GM21360 (cell line): ENCODE results near the gene ITPK1.

Source experiments
- ATAC-seq: cut with Tn5 transposase; IDR thresholded peaks from one replicate; pipeline ENCODE4 v1.9.1; 2021; ENCODE audit warnings: mild to moderate bottlenecking, moderate library complexity; ENCODE audit not compliant: unreplicated experiment

The ITPK1 gene

DNA sequence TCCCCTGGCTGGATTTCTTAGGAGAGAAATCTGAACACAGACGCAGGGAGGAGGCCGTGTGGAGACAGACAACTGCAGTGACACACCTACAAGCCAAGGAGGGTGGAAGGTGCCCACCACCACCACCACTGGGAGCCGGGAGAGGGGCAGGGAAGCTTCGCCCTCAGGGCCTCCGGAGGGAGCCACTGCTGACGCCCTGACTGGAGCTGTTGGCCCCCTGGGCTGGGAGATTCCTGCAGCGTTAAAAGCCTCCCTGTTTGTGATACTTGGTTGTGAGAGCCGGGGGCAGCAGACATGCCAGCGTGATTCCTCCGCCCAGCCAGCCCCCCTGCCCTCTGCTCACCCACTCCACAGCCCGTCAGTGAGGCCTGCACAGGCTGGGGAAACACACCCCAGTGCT, 120.8 kb downstream of the ITPK1 start:
- no peak for ATAC-seq

- ATAC-seq = no peak
Observed at GRCh38 chr14:92994131-92994676, 121.5 kb downstream of the ITPK1 start.

DNA sequence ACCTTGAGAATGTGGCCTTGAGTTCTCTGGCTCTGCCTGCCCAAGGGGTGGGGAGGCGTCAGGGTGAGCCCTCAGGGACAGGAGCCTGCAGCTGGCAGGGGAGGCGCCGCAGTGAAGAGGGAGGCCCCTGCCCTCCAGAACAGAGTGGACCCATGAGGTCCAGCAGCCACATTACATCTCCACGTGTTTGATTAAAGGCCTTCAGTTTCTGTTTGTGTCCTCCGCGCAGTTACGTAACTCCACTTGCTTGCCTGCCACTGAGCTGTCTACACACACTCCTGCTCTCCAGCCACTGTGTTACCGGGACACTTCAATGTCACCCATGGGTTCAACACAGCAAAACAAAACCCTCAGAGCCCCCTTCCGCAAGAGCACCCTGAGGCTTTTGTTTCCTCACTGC, 122.4 kb downstream of the ITPK1 start:
- no peak for ATAC-seq

DNA sequence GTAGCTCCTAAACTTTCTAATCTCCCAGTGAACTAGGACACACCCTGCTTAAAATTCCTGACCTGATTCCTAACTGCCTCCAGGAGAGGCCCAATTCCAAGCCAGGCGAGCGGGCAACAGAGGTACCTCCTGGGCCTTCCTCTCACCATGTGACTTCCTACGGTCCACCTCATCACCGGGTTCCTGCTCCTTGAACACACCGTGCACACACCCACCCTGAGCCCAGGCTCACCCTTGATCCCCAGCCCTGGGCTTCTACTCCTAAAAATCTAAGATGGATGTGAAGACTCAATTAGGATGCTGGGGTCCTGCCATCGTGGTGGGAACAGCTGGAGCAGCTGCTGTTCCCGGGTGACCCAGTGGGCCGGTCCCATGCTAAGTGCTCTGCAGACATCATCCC, 124.2 kb downstream of the ITPK1 start:
- ATAC-seq = no peak

GRCh38 chr14:92990456-92991430, 125.0 kb downstream of the ITPK1 start:
- no peak for ATAC-seq

GRCh38 chr14:92988786-92989755, 126.7 kb downstream of the ITPK1 start:
- no peak for ATAC-seq

- no peak for ATAC-seq
Observed at GRCh38 chr14:92987713-92988510, 127.8 kb downstream of the ITPK1 start.

DNA sequence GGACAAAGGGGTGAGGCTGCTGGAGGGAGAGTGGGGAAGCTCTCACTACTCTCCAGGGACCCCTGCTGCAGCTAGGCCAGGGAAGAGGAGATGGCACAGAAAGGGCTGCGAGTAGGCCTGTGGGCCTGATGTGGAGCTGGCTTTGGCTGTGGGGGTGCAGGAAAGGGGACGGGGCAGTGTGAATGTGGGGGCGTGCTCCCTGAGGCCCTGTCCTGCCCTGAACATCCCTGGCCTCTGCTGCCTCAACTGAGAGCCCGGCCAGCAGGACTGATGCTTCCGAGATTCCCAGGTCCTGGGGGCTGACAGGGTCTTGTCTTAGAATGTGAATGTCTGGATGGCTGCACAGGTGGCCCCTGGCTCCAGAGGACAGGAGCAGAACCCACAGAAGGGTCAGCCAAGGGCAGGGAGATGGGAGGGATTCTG, 128.6 kb downstream of the ITPK1 start:
- no peak for ATAC-seq

- ATAC-seq = no peak
Observed at GRCh38 chr14:92986254-92987147, 129.2 kb downstream of the ITPK1 start.

- ATAC-seq = no peak
Observed at GRCh38 chr14:92985521-92985920, 130.2 kb downstream of the ITPK1 start.

- ATAC-seq = no peak
Observed at GRCh38 chr14:92984896-92985295, 130.8 kb downstream of the ITPK1 start.

GRCh38 chr14:92984082-92984788, 131.5 kb downstream of the ITPK1 start:
- ATAC-seq = no peak

- ATAC-seq = no peak
Observed at GRCh38 chr14:92982956-92983355, 132.8 kb downstream of the ITPK1 start.

GRCh38 chr14:92981726-92982125, 134.0 kb downstream of the ITPK1 start:
- no peak for ATAC-seq

DNA sequence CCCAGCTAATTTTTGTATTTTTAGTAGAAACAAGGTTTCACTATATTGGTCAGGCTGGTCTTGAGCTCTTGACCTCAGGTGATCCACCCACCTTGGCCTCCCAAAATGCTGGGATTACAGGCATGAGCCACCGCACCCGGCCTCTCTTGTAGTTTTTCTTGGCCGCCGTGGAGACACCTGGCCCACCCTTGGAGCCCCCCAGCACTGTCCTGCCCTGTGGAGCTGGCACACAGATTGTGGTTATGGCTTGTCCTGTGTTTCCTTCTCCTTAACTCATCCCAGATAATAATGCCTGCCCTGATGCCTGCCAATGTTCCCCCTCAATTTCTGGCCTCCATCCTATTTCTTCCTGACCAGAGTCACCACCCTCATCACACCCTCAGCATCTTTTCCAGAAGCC, 134.9 kb downstream of the ITPK1 start:
- ATAC-seq = no peak

DNA sequence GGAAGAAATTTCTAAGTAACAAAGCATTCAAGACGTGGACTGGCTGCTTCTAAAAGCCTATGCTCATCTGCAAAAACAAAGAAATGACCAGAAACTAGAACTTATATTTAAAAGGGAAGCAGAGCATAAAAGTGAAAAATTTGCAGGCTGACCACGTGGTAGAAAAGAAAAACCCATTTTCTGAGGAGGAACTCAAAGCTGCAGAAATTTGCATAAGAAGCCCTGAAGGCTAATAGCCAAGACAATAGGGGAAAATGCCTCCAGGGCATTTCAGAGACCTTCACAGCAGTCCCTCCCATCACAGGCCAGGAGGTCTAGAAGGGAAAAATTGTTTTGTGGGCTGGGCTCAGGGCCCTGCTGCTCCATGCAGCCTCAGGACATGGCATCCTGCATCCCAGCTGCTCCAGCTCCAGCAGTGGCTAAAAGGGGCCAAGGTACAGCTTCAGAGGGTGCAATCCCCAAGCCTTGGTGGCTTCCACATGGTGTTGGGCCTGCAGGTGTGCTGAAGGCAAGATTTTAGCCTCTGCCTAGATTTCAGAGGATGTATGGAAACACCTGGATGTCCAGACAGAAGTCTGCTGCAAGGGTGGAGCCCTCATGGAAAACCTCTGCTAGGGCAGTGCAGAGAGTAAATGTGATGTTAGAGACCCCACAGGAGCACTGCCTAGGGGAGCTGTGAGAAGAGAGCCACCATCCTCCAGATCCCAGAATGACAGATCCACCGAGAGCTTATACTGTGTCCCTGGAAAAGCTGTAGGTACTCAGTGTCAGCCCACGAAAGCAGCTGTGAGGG, 137.3 kb downstream of the ITPK1 start:
- ATAC-seq = no peak

- no peak for ATAC-seq
Observed at GRCh38 chr14:92976268-92976667, 139.5 kb downstream of the ITPK1 start.
